Keratinocyte (primary cell): ENCODE results near the gene DLG1. TPM values are rescaled to one million over a fixed set of nuclear protein-coding genes. Genes with fewer than 3 reads are reported as not detected.

Source experiments
- DNase-seq: peaks from one replicate; pipeline ENCODE4 v3.0.0-alpha.2; 2011; ENCODE audit warnings: low read depth, missing footprints, low spot score
- FAIRE-seq: peaks from 2 replicates; lab custom pipeline; 2011; peaks lifted over from hg19 to GRCh38; lab: Jason Lieb, UNC
- H2AFZ ChIP-seq: 2 replicates; pipeline ENCODE4 v1.6.0; 2012; ENCODE audit warnings: low read length, control low read depth, inconsistent platforms; ENCODE audit not compliant: control insufficient read depth
- H3K27ac ChIP-seq: 2 replicates; pipeline ENCODE4 v1.5.1; 2011; ENCODE audit warnings: low read length; ENCODE audit not compliant: control insufficient read depth, insufficient read depth
- H3K27me3 ChIP-seq: 3 replicates; pipeline ENCODE4 v1.6.0; 2011; ENCODE audit warnings: low read length; ENCODE audit not compliant: control insufficient read depth, insufficient read depth; ENCODE audit errors: extremely low read depth
- H3K36me3 ChIP-seq, 2 experiments: 2 replicates in 1 of 2; 3 replicates in 1 of 2; pipeline ENCODE4 v1.5.1; 2011; ENCODE audit warnings: low read length in 2 of 2, mild to moderate bottlenecking in 1 of 2; ENCODE audit not compliant: control insufficient read depth in 2 of 2, insufficient read depth in 2 of 2; ENCODE audit errors: extremely low read depth in 1 of 2
- H3K4me1 ChIP-seq: 3 replicates; pipeline ENCODE4 v1.5.1; 2011; ENCODE audit warnings: low read length; ENCODE audit not compliant: control insufficient read depth, insufficient read depth; ENCODE audit errors: extremely low read depth
- H3K4me2 ChIP-seq: 3 replicates; pipeline ENCODE4 v1.6.0; 2011; ENCODE audit warnings: low read depth, low read length; ENCODE audit not compliant: control insufficient read depth, insufficient read depth; ENCODE audit errors: extremely low read depth
- H3K4me3 ChIP-seq, 3 experiments: fragments of 200-600 bp in 1 of 3; sonication (generic) in 1 of 3; 2 replicates in 2 of 3; 3 replicates in 1 of 3; pipeline ENCODE4 v1.5.1; 2011 to 2016; ENCODE audit warnings: low read length in 3 of 3, mild to moderate bottlenecking in 3 of 3, control low read depth in 2 of 3, inconsistent platforms in 1 of 3, low read depth in 1 of 3, mixed read lengths in 1 of 3, mixed run types in 1 of 3, moderate library complexity in 1 of 3; ENCODE audit not compliant: control insufficient read depth in 2 of 3, insufficient read depth in 2 of 3; ENCODE audit errors: extremely low read depth in 1 of 3
- H3K79me2 ChIP-seq: 2 replicates; pipeline ENCODE4 v1.6.0; 2012; ENCODE audit warnings: low read length; ENCODE audit not compliant: control insufficient read depth, insufficient read depth
- H3K9ac ChIP-seq: 3 replicates; pipeline ENCODE4 v1.6.0; 2011; ENCODE audit warnings: low read length; ENCODE audit not compliant: control insufficient read depth, insufficient read depth; ENCODE audit errors: extremely low read depth
- H3K9me1 ChIP-seq: 3 replicates; pipeline ENCODE4 v1.6.0; 2011; ENCODE audit warnings: low read length; ENCODE audit not compliant: control insufficient read depth, insufficient read depth; ENCODE audit errors: extremely low read depth
- H3K9me3 ChIP-seq: 2 replicates; pipeline ENCODE4 v1.5.1; 2012; ENCODE audit warnings: low read depth, low read length; ENCODE audit not compliant: control insufficient read depth
- H4K20me1 ChIP-seq: 3 replicates; pipeline ENCODE4 v1.6.0; 2011; ENCODE audit warnings: low read length; ENCODE audit not compliant: control insufficient read depth, insufficient read depth; ENCODE audit errors: extremely low read depth
- CTCF ChIP-seq, 3 experiments: IDR thresholded peaks in 1 of 3; conservative IDR thresholded peaks in 1 of 3; optimal IDR thresholded peaks in 1 of 3; 2 replicates in 2 of 3; 3 replicates in 1 of 3; pipeline versions ENCODE3 to v1.5.1; 2011; ENCODE audit warnings: low read length in 3 of 3, mild to moderate bottlenecking in 3 of 3, moderate library complexity in 2 of 3, control low read depth in 1 of 3, inconsistent platforms in 1 of 3; ENCODE audit not compliant: insufficient read depth in 2 of 3; ENCODE audit errors: extremely low read depth in 1 of 3
- EZH2 ChIP-seq: IDR thresholded peaks from one replicate; pipeline ENCODE4 v1.6.1; 2012; ENCODE audit warnings: inconsistent platforms, mild to moderate bottlenecking, low read length, moderate library complexity
- dilution Hi-C: fragments of 300-500 bp; cut with MboI; formaldehyde crosslinking; loops from one replicate; pipeline ENCODE4 v1.7.0; 2020; ENCODE audit warnings: low sequenced_read_pairs; ENCODE audit not compliant: extremely low pct_ligation_motif_present
- polyA plus RNA-seq, 5 experiments: library from polyadenylated mRNA; depleted of rRNA in 3 of 5; stranded (reverse) in 3 of 5; stranded (forward) in 1 of 5; unstranded in 1 of 5; fragments of >200 nt; gene quantifications; 1 replicate in 1 of 5; 2 replicates in 3 of 5; 3 replicates in 1 of 5; pipeline versions ENCODE4 v1.2.1 to v1.2.3, GENCODE V29; 2011 to 2012; ENCODE audit warnings: missing spikeins in 2 of 5, low read depth in 1 of 5, low replicate concordance in 1 of 5

The DLG1 gene
- polyA plus RNA-seq, 1 donor (not counting 4 experiments of a cell fraction or from before 2014, with no cell fraction given), result 139 TPM

DNA sequence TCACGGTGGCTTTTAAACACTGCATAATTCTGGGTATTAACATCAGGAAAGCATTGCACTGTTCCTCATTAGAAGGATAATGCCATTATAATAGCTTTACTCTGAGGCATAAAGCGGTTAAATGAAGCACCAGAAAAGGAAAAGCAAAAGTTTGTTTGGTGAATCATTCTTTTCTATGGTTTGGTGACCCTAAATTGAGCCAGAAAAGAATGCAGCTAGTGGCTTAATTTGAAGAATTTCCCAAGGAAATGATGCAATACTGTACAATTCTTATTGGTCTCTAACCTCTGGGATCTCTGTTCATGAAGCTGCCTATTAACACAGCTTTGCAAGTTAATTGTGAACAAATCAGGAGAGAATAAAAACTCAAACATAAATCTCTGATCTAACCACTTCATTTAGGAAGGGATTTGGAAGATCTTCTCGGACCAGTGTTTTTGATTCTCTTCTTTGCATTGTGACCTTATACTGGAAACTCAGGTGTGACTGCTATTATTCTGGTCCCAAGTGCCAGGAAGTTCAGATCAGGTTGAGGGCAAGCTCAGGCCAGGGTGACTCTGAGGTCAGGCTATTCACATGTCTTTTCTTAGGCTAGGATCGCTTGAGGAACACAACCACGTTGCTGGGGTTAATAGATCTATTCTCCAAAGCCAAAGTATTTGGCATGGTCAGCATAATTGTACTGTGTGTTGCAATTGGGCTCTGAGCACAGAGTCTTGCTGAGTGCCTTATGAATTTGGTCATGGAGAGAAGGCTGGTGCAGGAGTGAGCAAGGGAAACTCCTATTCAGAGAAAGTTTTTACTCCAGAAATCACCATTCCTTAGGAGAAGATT, 11.3 kb upstream of the DLG1 start:
- Histone ChIP-seq H2AFZ (no peak overlapping the region), H3K9me1 (no peaks in the 10 kb centered on the region), H3K4me1 (peaks cover 39% of the 10 kb centered on the region), H3K9me3 (no peaks in the 10 kb centered on the region), H3K36me3 (no peaks in the 10 kb centered on the region), H3K27ac (peak overlapping the region; percentile 37), H4K20me1 (no peaks in the 10 kb centered on the region), H3K27me3 (no peaks in the 10 kb centered on the region), H3K79me2 (no peaks in the 10 kb centered on the region), H3K4me3 (no peak overlapping the region), H3K9ac (no peak overlapping the region), H3K4me2 (peak overlapping the region; percentile 25)
- TF ChIP-seq CTCF (optimal IDR thresholded peaks at IDR 0.05 in 1 of 3, IDR thresholded peaks at IDR 0.05 in 1 of 3, conservative IDR thresholded peaks at IDR 0.05 in 1 of 3; ENCODE audit: extremely low read depth in 1 of 3, insufficient read depth in 2 of 3, low read length in 3 of 3) (no peak), EZH2 (no peak)
- dilution Hi-C loops, result loop anchor here (25.0 kb wide), 1 partner anchor 178 kb away; no protein-coding TSS in a partner anchor
- DNase-seq (no peak), FAIRE-seq (peak; percentile 71)

DNA sequence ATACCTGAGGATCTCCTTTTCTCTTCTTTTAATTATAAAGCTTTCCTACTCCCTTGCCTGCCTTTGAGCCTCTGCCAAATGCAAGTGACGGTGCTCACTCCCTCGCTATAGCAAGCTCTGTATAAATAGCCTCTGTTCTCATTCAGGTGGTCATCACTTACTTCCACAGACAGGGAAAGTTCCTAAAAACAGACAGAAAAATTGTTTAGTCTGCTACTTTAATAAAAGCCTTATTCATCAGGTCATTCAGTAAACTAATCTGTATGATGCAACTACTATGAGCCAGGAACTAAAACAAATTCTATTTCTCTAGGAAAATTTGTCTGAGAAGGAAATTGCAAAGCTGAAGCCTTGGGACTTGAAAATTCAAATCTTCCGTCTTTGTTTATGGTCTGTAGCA, 10.2 kb upstream of the DLG1 start:
- no peak overlapping the region for H3K4me2 ChIP-seq
- peaks cover 39% of the 10 kb centered on the region for H3K4me1 ChIP-seq
- FAIRE-seq (no peak), DNase-seq (no peak)
- dilution Hi-C loops, result loop anchor here (25.0 kb wide), 1 partner anchor 179 kb away; no protein-coding TSS in a partner anchor
- H3K27ac ChIP-seq, result no peak overlapping the region
- no peak overlapping the region for H3K4me3 ChIP-seq
- no peaks in the 10 kb centered on the region for H3K27me3 ChIP-seq
- H4K20me1 ChIP-seq, result no peaks in the 10 kb centered on the region
- H3K9me3 ChIP-seq, result no peaks in the 10 kb centered on the region
- H3K9me1 ChIP-seq, result no peaks in the 10 kb centered on the region
- no peaks in the 10 kb centered on the region for H3K36me3 ChIP-seq
- no peak overlapping the region for H3K9ac ChIP-seq
- no peaks in the 10 kb centered on the region for H3K79me2 ChIP-seq
- TF ChIP-seq EZH2, result no peak
- TF ChIP-seq CTCF (optimal IDR thresholded peaks at IDR 0.05 in 1 of 3, IDR thresholded peaks at IDR 0.05 in 1 of 3, conservative IDR thresholded peaks at IDR 0.05 in 1 of 3; ENCODE audit: extremely low read depth in 1 of 3, insufficient read depth in 2 of 3, low read length in 3 of 3), result no peak
- no peak overlapping the region for H2AFZ ChIP-seq
